ENCODE results near the gene FAM171A2.
A peak's percentile ranks its signal among the peaks of the same experiment; 100 is the strongest.

Gene FAM171A2

GRCh38 chr17:44362949-44363612 is 572 bp downstream of the FAM171A2 start:
- Histone ChIP-seq H3K4me3 (replicated peaks; ENCODE audit: insufficient read depth, low read length) (peak overlapping the region; percentile 50), H3K27ac (replicated peaks) (no peak overlapping the region), H3K27me3 (ENCODE audit: insufficient read depth, poor library complexity, severe bottlenecking) (peaks cover 34% of the 10 kb centered on the region)
- DNase-seq (ENCODE audit: low read depth in 1 of 2, low spot score in 1 of 2) = no peak
- TF ChIP-seq SPI1 (IDR thresholded peaks at IDR 0.05; ENCODE audit: borderline replicate concordance, low read depth) = no peak
- no peak for TF ChIP-seq POLR2AphosphoS5 (IDR thresholded peaks at IDR 0.05; ENCODE audit: low read depth)
- TF ChIP-seq GABPA (IDR thresholded peaks at IDR 0.05; ENCODE audit: low read depth) = no peak
- TF ChIP-seq CTCF (IDR thresholded peaks at IDR 0.05; ENCODE audit: insufficient read depth, low read length) = no peak
- no peak for TF ChIP-seq REST (IDR thresholded peaks at IDR 0.05; ENCODE audit: insufficient replicate concordance, low read depth)

GRCh38 chr17:44362459-44362948 is 1.1 kb downstream of the FAM171A2 start:
- Histone ChIP-seq H3K27ac (replicated peaks) (no peak overlapping the region), H3K27me3 (ENCODE audit: insufficient read depth, poor library complexity, severe bottlenecking) (peaks cover 34% of the 10 kb centered on the region), H3K4me3 (replicated peaks; ENCODE audit: insufficient read depth, low read length) (no peak overlapping the region; the same call in 1 of the 2 replicates)
- no peak for DNase-seq (ENCODE audit: low read depth in 1 of 2, low spot score in 1 of 2)
- no peak for TF ChIP-seq CTCF (IDR thresholded peaks at IDR 0.05; ENCODE audit: insufficient read depth, low read length)
- no peak for TF ChIP-seq REST (IDR thresholded peaks at IDR 0.05; ENCODE audit: insufficient replicate concordance, low read depth)
- no peak for TF ChIP-seq GABPA (IDR thresholded peaks at IDR 0.05; ENCODE audit: low read depth)
- TF ChIP-seq SPI1 (IDR thresholded peaks at IDR 0.05; ENCODE audit: borderline replicate concordance, low read depth) = no peak

GRCh38 chr17:44361292-44362260 is 2.1 kb downstream of the FAM171A2 start:
- peaks cover 34% of the 10 kb centered on the region for H3K27me3 ChIP-seq (ENCODE audit: insufficient read depth, poor library complexity, severe bottlenecking)
- no peak overlapping the region for H3K27ac ChIP-seq (replicated peaks)
- no peak for DNase-seq (ENCODE audit: low read depth in 1 of 2, low spot score in 1 of 2)
- no peak overlapping the region for H3K4me3 ChIP-seq (replicated peaks; ENCODE audit: insufficient read depth, low read length)
- TF ChIP-seq SPI1 (IDR thresholded peaks at IDR 0.05; ENCODE audit: borderline replicate concordance, low read depth) (no peak), POLR2AphosphoS5 (IDR thresholded peaks at IDR 0.05; ENCODE audit: low read depth) (no peak), GABPA (IDR thresholded peaks at IDR 0.05; ENCODE audit: low read depth) (no peak), REST (IDR thresholded peaks at IDR 0.05; ENCODE audit: insufficient replicate concordance, low read depth) (no peak), CTCF (IDR thresholded peaks at IDR 0.05; ENCODE audit: insufficient read depth, low read length) (no peak)
